ENCODE data around the gene GNAO1. TPM values are rescaled to one million over a fixed set of nuclear protein-coding genes. Genes with fewer than 3 reads are reported as not detected.

The GNAO1 gene
- total and polyA plus RNA-seq, 9 of the 15 experiments (the other 6 are each of a cell fraction or from before 2014, with no cell fraction given), result 0.07 to 0.42 (median 0.08) TPM; not detected in 5

DNA sequence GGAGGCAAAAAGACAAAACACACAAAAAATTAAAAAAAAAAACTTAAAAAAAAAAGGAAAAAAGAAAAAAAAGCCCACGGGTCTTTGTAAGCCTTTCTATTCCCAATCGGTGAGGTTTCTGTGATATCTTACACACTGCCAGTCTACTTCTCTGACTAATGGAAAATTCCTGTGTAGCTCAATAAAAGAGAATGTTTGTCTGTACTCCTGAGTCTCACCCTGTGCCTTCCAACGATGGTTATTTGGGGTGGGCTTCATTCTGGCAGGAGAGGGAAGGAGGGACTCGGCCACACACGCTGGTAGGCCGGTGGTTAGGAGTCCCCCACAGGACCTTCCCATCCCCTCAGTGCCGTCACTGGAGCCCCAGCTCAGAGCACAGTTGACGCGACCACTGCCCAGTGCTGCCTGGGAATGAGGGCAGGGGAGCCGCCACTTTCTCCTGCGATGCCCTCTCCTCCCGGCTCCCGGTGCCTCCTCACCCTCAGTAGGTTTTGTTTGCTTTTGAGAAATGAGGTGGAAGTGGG is 166.0 kb downstream of the GNAO1 start (continued):
- TF ChIP-seq, protein P1, sequence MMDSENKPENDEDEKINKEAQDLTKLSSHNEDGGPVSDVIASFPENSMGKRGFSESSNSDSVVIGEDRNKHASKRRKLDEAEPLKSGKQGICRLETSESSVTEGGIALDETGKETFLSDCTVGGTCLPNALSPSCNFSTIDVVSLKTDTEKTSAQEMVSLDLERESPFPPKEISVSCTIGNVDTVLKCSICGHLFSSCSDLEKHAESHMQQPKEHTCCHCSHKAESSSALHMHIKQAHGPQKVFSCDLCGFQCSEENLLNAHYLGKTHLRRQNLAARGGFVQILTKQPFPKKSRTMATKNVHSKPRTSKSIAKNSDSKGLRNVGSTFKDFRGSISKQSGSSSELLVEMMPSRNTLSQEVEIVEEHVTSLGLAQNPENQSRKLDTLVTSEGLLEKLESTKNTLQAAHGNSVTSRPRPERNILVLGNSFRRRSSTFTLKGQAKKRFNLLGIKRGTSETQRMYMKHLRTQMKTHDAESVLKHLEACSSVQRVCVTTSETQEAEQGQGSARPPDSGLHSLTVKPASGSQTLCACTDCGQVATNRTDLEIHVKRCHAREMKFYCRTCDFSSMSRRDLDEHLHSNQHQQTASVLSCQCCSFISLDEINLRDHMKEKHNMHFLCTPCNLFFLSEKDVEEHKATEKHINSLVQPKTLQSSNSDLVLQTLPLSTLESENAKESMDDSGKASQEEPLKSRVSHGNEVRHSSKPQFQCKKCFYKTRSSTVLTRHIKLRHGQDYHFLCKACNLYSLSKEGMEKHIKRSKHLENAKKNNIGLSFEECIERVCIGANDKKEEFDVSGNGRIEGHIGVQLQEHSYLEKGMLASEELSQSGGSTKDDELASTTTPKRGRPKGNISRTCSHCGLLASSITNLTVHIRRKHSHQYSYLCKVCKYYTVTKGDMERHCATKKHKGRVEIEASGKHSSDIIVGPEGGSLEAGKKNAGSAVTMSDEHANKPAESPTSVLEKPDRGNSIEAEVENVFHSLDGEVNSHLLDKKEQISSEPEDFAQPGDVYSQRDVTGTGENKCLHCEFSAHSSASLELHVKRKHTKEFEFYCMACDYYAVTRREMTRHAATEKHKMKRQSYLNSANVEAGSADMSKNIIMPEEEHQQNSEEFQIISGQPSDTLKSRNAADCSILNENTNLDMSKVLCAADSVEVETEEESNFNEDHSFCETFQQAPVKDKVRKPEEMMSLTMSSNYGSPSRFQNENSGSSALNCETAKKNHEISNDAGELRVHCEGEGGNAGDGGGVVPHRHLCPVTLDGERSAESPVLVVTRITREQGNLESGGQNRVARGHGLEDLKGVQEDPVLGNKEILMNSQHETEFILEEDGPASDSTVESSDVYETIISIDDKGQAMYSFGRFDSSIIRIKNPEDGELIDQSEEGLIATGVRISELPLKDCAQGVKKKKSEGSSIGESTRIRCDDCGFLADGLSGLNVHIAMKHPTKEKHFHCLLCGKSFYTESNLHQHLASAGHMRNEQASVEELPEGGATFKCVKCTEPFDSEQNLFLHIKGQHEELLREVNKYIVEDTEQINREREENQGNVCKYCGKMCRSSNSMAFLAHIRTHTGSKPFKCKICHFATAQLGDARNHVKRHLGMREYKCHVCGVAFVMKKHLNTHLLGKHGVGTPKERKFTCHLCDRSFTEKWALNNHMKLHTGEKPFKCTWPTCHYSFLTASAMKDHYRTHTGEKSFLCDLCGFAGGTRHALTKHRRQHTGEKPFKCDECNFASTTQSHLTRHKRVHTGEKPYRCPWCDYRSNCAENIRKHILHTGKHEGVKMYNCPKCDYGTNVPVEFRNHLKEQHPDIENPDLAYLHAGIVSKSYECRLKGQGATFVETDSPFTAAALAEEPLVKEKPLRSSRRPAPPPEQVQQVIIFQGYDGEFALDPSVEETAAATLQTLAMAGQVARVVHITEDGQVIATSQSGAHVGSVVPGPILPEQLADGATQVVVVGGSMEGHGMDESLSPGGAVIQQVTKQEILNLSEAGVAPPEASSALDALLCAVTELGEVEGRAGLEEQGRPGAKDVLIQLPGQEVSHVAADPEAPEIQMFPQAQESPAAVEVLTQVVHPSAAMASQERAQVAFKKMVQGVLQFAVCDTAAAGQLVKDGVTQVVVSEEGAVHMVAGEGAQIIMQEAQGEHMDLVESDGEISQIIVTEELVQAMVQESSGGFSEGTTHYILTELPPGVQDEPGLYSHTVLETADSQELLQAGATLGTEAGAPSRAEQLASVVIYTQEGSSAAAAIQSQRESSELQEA (IDR thresholded peaks at IDR 0.05; ENCODE audit: low read depth), result no peak
- TF ChIP-seq SP2 (IDR thresholded peaks at IDR 0.05; ENCODE audit: extremely low read depth, low read depth, low read length, poor library complexity, severe bottlenecking) (no peak), ZNF79 (CRISPR knock-in tag; IDR thresholded peaks at IDR 0.05; ENCODE audit: low read depth) (no peak), BCOR (IDR thresholded peaks at IDR 0.05) (no peak), BCL6 (CRISPR knock-in tag; IDR thresholded peaks at IDR 0.05) (no peak), POLR2B (IDR thresholded peaks at IDR 0.05; ENCODE audit: low read depth, partially characterized antibody) (no peak)
